NCI-H226 (cell line): ENCODE measurements around the gene PDE4B.
A peak's percentile ranks its signal among the peaks of the same experiment; 100 is the strongest.

ENCODE experiments used
- DNase-seq: peaks from one replicate; pipeline ENCODE4 v3.0.0-alpha.2; 2015

The PDE4B gene

DNA sequence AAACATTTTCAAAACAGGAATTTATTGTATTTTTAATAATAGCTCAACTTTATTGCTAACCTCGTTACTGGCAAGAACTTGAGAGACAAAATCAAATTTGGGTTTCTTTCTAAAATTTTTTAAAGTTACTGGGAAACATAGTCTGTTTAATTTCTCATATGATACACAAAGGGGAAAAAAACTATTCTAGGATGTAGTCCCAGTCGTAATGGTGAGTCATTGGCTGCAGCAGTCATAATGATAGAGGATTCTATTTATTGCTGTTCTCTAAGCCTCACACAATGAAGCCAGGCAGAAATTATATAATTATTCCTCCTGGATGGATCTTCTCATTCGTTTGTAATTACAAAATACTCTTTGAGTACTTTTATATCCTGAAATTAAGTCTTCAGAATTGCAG is 414.8 kb downstream of the PDE4B start:
- DNase-seq, result peak; percentile 54

DNA sequence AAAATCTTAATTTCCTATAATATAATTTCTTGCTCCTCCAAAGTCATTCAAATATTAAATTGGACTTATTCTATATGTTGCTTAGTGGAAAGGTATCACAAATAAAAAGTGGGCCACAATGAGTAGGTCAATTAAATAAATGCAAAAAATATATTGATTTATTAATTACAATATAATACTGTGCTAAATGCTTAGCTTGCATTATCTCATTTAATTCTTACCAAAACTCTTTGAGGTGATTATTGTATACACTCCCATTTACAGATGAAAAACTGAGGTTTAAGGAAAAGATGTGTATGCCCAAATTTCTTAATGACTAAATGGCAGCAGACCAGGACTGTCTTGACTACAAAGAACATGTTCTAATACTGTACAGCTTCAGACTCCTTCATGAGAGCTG is 415.9 kb downstream of the PDE4B start:
- no peak for DNase-seq

- no peak for DNase-seq
Measured at GRCh38 chr1:66210635-66211244, 418.0 kb downstream of the PDE4B start.

DNA sequence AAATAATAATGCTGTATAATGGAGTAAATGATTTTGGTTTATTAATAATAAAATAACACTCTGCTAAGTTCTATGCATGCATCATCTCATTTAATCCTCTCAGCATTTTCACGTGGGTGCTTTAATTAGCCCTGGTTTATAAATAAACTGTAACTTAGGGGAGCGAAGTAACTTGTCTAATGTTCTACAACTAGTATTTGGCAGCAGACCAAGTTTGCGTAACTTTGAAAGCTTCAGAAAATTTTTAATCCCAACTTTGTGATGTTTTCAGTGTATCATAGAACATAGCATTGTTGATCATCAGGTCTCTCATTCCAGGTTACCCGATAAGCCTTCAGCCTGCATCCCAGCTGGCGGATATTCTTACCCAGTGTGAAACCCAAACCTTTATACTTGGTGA is 418.8 kb downstream of the PDE4B start:
- DNase-seq, result no peak

- DNase-seq, result no peak
Measured at GRCh38 chr1:66213491-66213890, 420.8 kb downstream of the PDE4B start.

DNA sequence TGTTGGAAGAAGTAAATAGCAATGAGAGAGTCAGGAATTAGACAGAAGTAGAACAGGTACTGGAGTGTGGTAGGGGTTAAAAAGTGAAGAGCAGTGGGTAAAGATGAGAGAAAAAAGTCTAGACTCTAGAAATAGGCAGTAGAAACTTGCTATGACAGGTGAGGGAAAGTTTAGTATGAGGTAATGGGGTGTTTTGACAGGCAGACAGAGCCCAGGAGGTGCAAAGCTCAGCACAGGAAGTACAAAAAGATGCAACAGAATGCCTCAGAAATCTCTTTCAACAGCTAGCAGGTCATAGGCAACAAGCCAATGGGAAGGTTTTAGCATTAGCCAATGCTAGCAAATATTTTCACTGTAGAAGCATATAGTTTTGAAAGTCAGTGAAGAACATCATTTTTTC is 422.2 kb downstream of the PDE4B start:
- DNase-seq, result no peak

- DNase-seq, result no peak
Measured at GRCh38 chr1:66217021-66217420, 424.3 kb downstream of the PDE4B start.

DNA sequence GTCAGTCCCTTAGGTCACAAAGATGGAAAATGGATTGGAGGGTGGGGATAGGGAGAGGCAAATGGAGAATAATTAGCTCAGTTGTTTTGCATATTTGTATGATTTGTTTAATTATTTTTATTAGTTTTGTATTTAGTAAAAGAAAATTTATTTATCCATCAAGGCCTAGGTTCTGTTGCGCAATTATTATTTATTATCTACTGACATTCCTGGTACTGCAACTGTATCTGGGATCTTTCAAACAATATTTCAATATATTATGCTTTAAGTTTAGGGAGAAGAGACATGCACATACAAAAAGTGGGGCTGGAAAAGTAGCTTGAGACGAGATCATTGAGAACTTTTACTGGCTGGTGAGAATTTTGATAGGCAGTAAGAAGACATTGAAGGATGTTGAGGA is 424.9 kb downstream of the PDE4B start:
- no peak for DNase-seq

DNA sequence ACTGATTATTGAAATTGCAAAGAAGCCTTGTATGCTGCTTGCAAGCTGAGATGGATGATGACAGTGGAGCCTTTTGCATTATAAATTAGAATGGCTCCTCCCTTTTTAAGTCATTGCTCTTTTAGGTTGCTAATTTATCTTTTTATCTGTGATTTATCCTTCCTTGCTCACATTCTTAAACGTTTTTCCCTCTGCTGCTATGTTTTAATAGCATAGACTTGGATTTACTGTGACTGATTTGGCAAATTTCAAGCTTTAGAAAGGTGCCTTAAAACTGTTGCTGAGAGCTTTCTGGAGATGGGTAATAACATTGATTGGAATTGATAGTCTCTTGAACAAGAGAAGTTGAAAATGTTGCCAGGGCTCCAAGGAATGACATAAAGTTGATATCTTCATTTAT is 427.8 kb downstream of the PDE4B start:
- DNase-seq, result no peak

DNA sequence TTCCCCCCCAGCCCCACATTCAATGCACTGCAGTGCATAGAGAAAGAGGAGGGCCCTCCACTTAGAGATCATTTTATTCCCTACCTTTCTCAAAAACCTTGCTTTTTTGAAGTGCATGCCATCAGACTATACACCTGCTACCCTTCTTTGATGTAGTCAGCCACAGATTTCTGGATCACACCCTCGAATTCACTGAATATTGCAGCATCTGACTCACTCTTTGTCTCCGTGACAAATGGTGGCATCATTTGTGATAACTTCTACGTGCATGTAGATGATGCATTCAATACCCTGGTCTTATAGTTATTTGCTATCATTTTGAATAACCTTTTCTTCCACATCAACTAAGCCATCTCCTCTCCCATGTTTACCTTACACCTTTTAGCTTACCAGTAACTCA is 431.0 kb downstream of the PDE4B start:
- no peak for DNase-seq

- DNase-seq, result no peak
Measured at GRCh38 chr1:66226985-66227384, 434.3 kb downstream of the PDE4B start.

- DNase-seq, result no peak
Measured at GRCh38 chr1:66227966-66228365, 435.3 kb downstream of the PDE4B start.

DNA sequence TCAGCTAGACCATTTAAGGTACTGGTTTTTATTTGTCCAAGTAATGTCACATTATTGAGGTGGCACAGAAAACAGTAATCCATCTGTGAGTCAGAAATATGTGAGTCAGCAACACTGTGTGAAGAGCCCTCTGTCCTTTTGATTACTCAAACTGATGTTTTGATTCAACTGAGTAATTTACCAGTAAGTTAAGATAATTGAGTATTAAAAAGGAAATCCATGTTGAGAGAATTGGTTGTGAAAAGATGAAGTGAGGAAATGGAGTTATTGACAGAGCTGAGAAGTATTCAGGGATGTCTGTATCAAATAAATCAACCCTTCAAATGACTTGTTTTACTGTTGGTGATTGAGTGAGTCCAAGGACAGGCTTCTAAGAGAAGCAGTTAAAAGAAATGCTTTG is 438.5 kb downstream of the PDE4B start:
- no peak for DNase-seq

DNA sequence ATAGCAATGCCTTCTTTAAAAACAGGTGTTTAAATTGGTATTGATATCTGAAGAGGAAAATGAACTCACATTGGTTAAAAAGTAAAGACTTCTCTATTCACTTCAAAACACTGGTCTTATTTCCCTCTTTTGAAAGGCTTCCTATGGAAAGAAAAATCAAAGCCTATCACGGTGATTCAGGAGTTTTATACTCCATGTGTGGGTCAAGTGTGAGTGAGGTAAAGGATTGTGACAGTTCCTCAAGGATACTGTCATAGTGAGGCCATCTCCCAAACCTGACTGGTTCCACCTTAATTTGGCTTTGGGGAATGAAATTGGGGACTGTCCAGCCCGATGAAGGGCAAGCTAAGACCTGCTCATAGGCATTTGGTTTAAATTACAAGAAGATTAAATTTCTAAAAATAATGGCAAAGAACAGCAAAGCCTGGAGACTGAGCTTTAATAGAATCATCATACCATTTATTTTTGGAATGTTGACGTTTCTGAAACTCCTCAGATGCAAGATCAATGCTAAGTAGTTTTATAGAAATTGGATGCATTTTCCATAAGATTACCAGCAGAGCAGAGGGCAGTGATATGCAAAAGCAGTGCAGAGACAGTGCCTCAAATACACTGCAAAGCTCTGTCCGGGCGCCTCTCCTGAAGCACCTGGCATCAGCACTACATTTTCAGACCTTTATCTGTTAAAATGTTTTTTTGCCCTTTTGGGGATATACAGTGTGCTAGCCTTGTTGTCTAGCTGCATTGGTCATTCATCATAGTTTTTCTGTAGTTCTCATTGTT is 439.2 kb downstream of the PDE4B start:
- DNase-seq, result no peak

GRCh38 chr1:66237042-66237441 is 444.3 kb downstream of the PDE4B start:
- DNase-seq, result no peak

DNA sequence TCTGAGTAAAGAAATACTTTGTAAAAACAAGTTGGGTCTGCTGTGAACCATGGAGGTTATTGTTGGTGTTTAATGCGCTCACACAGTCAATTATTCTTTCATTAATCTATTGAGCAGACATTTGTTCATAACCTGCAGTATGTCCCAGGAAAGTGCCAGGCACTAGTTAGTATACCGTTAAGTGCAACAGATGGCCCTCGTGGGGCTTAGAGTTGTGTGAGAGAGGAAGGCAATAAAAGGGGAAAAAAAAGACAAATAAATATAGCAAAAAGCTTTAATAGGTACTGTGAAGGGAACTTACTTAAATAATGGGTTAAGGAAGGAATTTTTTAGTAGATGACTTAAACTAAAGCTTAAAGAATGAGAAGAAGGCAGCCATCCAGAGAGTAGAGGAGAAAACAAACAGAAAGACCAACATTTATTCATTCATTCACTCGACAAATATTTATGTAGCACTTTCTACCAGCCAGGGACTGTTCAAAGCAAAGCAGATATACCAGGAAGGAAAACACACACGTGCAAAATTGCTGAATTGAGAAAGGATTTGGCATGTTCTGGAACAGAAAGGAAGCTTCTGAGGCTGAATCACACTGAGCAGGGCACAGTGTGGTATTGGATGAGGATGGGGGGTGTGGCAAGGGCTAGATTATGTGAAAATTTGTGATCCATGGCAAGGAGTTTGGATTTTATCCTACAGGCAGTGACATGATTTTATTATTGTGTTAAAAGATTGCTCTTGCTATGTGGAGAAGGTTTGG is 445.2 kb downstream of the PDE4B start:
- no peak for DNase-seq

DNA sequence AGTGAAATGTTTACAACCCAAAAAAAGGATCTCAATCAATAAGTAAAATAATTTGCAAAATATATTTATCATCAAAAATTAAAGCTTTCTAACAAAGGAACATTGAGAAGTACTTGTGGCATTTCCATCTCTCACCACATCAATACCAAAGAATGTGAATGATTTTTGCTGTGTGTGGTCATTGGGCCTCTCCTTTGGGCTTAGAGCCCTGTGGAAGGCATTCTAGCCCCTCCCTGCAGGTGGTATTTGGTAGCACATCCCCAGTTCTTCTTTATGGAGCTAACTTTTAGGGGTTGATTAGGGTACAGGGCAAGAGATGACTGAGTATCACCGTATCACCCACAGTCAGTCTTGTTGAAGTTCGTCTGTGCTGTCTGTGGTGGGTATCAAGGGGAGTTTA is 447.1 kb downstream of the PDE4B start:
- DNase-seq, result no peak

GRCh38 chr1:66240491-66241484 is 448.1 kb downstream of the PDE4B start:
- DNase-seq, result no peak

GRCh38 chr1:66242646-66243547 is 450.2 kb downstream of the PDE4B start:
- DNase-seq, result peak; percentile 82

DNA sequence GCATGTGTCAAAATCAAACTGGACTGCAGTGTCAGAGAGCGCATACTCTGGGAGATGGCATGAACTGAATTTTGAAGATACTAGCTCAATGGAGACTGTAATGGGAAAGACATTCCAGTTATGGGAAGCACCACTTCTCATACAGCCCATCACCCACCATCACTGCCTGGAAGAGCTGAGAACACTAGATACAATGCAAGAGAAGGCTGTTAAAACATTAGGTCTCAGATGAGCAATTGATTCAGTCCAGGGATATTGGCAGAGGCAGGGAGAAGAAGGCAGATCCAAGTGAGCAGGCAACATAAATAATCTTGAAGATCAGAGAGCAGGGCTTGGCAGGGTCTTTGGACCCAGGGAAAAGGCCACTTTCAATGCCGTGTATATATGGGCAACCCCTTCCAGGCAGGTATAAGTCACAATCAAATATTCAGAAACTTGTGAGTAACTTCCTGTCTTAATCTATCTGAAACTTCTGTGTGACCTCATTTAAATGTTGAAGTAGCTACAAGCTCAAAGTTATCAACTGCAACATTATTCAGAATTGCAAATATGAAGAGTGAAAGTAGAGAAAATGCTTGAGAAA is 450.9 kb downstream of the PDE4B start:
- DNase-seq, result no peak

- DNase-seq, result no peak
Measured at GRCh38 chr1:66244429-66244828, 451.7 kb downstream of the PDE4B start.
